Thyroid gland (tissue), 4 donors: ENCODE results near the gene BBIP1.

Experiments
- POLR2A ChIP-seq, 2 donors: fragments of 450-650 bp; IDR thresholded peaks; one replicate each; pipeline ENCODE4 v1.6.1; 2017; ENCODE audit warnings: antibody characterized with exemption in 2 of 2, mild to moderate bottlenecking in 2 of 2, moderate library complexity in 1 of 2
- TF ChIP-seq, protein P1 (sequence below), 6 experiments: fragments of 200-600 bp in 3 of 6; fragments of 450-650 bp in 3 of 6; sonication (generic) in 3 of 6; IDR thresholded peaks; one replicate each; pipeline ENCODE4 v1.5.1; 2016 to 2019; ENCODE audit warnings: antibody characterized with exemption in 6 of 6, mild to moderate bottlenecking in 2 of 6, inconsistent platforms in 1 of 6, moderate library complexity in 1 of 6

GRCh38 chr10:110867807-110868465 lies 51.0 kb downstream of the BBIP1 start:
- TF ChIP-seq, protein P1, sequence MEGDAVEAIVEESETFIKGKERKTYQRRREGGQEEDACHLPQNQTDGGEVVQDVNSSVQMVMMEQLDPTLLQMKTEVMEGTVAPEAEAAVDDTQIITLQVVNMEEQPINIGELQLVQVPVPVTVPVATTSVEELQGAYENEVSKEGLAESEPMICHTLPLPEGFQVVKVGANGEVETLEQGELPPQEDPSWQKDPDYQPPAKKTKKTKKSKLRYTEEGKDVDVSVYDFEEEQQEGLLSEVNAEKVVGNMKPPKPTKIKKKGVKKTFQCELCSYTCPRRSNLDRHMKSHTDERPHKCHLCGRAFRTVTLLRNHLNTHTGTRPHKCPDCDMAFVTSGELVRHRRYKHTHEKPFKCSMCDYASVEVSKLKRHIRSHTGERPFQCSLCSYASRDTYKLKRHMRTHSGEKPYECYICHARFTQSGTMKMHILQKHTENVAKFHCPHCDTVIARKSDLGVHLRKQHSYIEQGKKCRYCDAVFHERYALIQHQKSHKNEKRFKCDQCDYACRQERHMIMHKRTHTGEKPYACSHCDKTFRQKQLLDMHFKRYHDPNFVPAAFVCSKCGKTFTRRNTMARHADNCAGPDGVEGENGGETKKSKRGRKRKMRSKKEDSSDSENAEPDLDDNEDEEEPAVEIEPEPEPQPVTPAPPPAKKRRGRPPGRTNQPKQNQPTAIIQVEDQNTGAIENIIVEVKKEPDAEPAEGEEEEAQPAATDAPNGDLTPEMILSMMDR (IDR thresholded peaks at IDR 0.05) = no peak
- TF ChIP-seq POLR2A (IDR thresholded peaks at IDR 0.05) = no peak
